ENCODE results near the gene UBE2G2.

The UBE2G2 gene

GRCh38 chr21:44779417-44780136 lies 22.0 kb downstream of the UBE2G2 start:
- Histone ChIP-seq H3K36me3 (ENCODE audit: control insufficient read depth in 1 of 2, insufficient read depth in 2 of 2, low read length in 2 of 2) (peaks cover 8 to 34% of the 10 kb centered on the region in 2 donors), H3K9me3 (ENCODE audit: control insufficient read depth in 1 of 2, low read length in 2 of 2) (no peaks in the 10 kb centered on the region), H3K4me1 (ENCODE audit: control insufficient read depth in 1 of 2, insufficient read depth in 2 of 2, low read length in 2 of 2) (peaks cover 0 to 9% of the 10 kb centered on the region in 2 donors), H3K4me3 (ENCODE audit: low read depth in 1 of 2, low read length in 2 of 2) (no peak overlapping the region), H3K27me3 (ENCODE audit: control insufficient read depth in 1 of 2, insufficient read depth in 2 of 2, low read length in 2 of 2) (no peaks in the 10 kb centered on the region), H3K27ac (ENCODE audit: low read depth, low read length) (no peak overlapping the region), H3K9ac (ENCODE audit: low read depth in 1 of 2, low read length in 2 of 2) (no peak overlapping the region)

GRCh38 chr21:44778983-44779382 lies 22.6 kb downstream of the UBE2G2 start:
- no peak overlapping the region for H3K9ac ChIP-seq (ENCODE audit: low read depth in 1 of 2, low read length in 2 of 2)
- H3K4me1 ChIP-seq (ENCODE audit: control insufficient read depth in 1 of 2, insufficient read depth in 2 of 2, low read length in 2 of 2): peaks cover 0 to 9% of the 10 kb centered on the region in 2 donors
- no peaks in the 10 kb centered on the region for H3K27me3 ChIP-seq (ENCODE audit: control insufficient read depth in 1 of 2, insufficient read depth in 2 of 2, low read length in 2 of 2)
- H3K27ac ChIP-seq (ENCODE audit: low read depth, low read length): no peak overlapping the region
- no peaks in the 10 kb centered on the region for H3K9me3 ChIP-seq (ENCODE audit: control insufficient read depth in 1 of 2, low read length in 2 of 2)
- no peak overlapping the region for H3K4me3 ChIP-seq (ENCODE audit: low read depth in 1 of 2, low read length in 2 of 2)
- peaks cover 8 to 35% of the 10 kb centered on the region in 2 donors for H3K36me3 ChIP-seq (ENCODE audit: control insufficient read depth in 1 of 2, insufficient read depth in 2 of 2, low read length in 2 of 2)

- H3K36me3 ChIP-seq (ENCODE audit: control insufficient read depth in 1 of 2, insufficient read depth in 2 of 2, low read length in 2 of 2): peaks cover 11 to 40% of the 10 kb centered on the region in 2 donors
- no peak overlapping the region for H3K4me3 ChIP-seq (ENCODE audit: low read depth in 1 of 2, low read length in 2 of 2)
- H3K9ac ChIP-seq (ENCODE audit: low read depth in 1 of 2, low read length in 2 of 2): no peak overlapping the region
- H3K27me3 ChIP-seq (ENCODE audit: control insufficient read depth in 1 of 2, insufficient read depth in 2 of 2, low read length in 2 of 2): no peaks in the 10 kb centered on the region
- peaks cover 0 to 9% of the 10 kb centered on the region in 2 donors for H3K4me1 ChIP-seq (ENCODE audit: control insufficient read depth in 1 of 2, insufficient read depth in 2 of 2, low read length in 2 of 2)
- H3K9me3 ChIP-seq (ENCODE audit: control insufficient read depth in 1 of 2, low read length in 2 of 2): no peaks in the 10 kb centered on the region
- no peak overlapping the region for H3K27ac ChIP-seq (ENCODE audit: low read depth, low read length)
Observed at GRCh38 chr21:44778499-44778911, 23.1 kb downstream of the UBE2G2 start.

- peaks cover 15 to 44% of the 10 kb centered on the region in 2 donors for H3K36me3 ChIP-seq (ENCODE audit: control insufficient read depth in 1 of 2, insufficient read depth in 2 of 2, low read length in 2 of 2)
- H3K27ac ChIP-seq (ENCODE audit: low read depth, low read length): no peak overlapping the region
- H3K27me3 ChIP-seq (ENCODE audit: control insufficient read depth in 1 of 2, insufficient read depth in 2 of 2, low read length in 2 of 2): no peaks in the 10 kb centered on the region
- no peak overlapping the region for H3K4me3 ChIP-seq (ENCODE audit: low read depth in 1 of 2, low read length in 2 of 2)
- no peak overlapping the region for H3K9ac ChIP-seq (ENCODE audit: low read depth in 1 of 2, low read length in 2 of 2)
- H3K9me3 ChIP-seq (ENCODE audit: control insufficient read depth in 1 of 2, low read length in 2 of 2): no peaks in the 10 kb centered on the region
- H3K4me1 ChIP-seq (ENCODE audit: control insufficient read depth in 1 of 2, insufficient read depth in 2 of 2, low read length in 2 of 2): peaks cover 0 to 9% of the 10 kb centered on the region in 2 donors
Observed at GRCh38 chr21:44778094-44778493, 23.5 kb downstream of the UBE2G2 start.

GRCh38 chr21:44774972-44775371 lies 26.6 kb downstream of the UBE2G2 start:
- Histone ChIP-seq H3K27me3 (ENCODE audit: control insufficient read depth in 1 of 2, insufficient read depth in 2 of 2, low read length in 2 of 2) (no peaks in the 10 kb centered on the region), H3K9me3 (ENCODE audit: control insufficient read depth in 1 of 2, low read length in 2 of 2) (no peaks in the 10 kb centered on the region), H3K9ac (ENCODE audit: low read depth in 1 of 2, low read length in 2 of 2) (no peak overlapping the region), H3K27ac (ENCODE audit: low read depth, low read length) (no peak overlapping the region), H3K36me3 (ENCODE audit: control insufficient read depth in 1 of 2, insufficient read depth in 2 of 2, low read length in 2 of 2) (peaks cover 25 to 62% of the 10 kb centered on the region in 2 donors), H3K4me1 (ENCODE audit: control insufficient read depth in 1 of 2, insufficient read depth in 2 of 2, low read length in 2 of 2) (peaks cover 0 to 9% of the 10 kb centered on the region in 2 donors), H3K4me3 (ENCODE audit: low read depth in 1 of 2, low read length in 2 of 2) (no peak overlapping the region)

GRCh38 chr21:44773291-44773932 lies 28.2 kb downstream of the UBE2G2 start:
- Histone ChIP-seq H3K9ac (ENCODE audit: low read depth in 1 of 2, low read length in 2 of 2) (no peak overlapping the region), H3K27ac (ENCODE audit: low read depth, low read length) (no peak overlapping the region), H3K4me3 (ENCODE audit: low read depth in 1 of 2, low read length in 2 of 2) (no peak overlapping the region), H3K27me3 (ENCODE audit: control insufficient read depth in 1 of 2, insufficient read depth in 2 of 2, low read length in 2 of 2) (no peaks in the 10 kb centered on the region), H3K4me1 (ENCODE audit: control insufficient read depth in 1 of 2, insufficient read depth in 2 of 2, low read length in 2 of 2) (no peaks in the 10 kb centered on the region), H3K36me3 (ENCODE audit: control insufficient read depth in 1 of 2, insufficient read depth in 2 of 2, low read length in 2 of 2) (peaks cover 25 to 70% of the 10 kb centered on the region in 2 donors), H3K9me3 (ENCODE audit: control insufficient read depth in 1 of 2, low read length in 2 of 2) (no peaks in the 10 kb centered on the region)

GRCh38 chr21:44771896-44772525 lies 29.6 kb downstream of the UBE2G2 start:
- Histone ChIP-seq H3K4me1 (ENCODE audit: control insufficient read depth in 1 of 2, insufficient read depth in 2 of 2, low read length in 2 of 2) (no peaks in the 10 kb centered on the region), H3K27me3 (ENCODE audit: control insufficient read depth in 1 of 2, insufficient read depth in 2 of 2, low read length in 2 of 2) (no peaks in the 10 kb centered on the region), H3K9ac (ENCODE audit: low read depth in 1 of 2, low read length in 2 of 2) (no peak overlapping the region), H3K27ac (ENCODE audit: low read depth, low read length) (no peak overlapping the region), H3K9me3 (ENCODE audit: control insufficient read depth in 1 of 2, low read length in 2 of 2) (no peaks in the 10 kb centered on the region), H3K4me3 (ENCODE audit: low read depth in 1 of 2, low read length in 2 of 2) (no peak overlapping the region), H3K36me3 (ENCODE audit: control insufficient read depth in 1 of 2, insufficient read depth in 2 of 2, low read length in 2 of 2) (peaks cover 23 to 67% of the 10 kb centered on the region in 2 donors)

- no peak overlapping the region for H3K9ac ChIP-seq (ENCODE audit: low read depth in 1 of 2, low read length in 2 of 2)
- no peak overlapping the region for H3K4me3 ChIP-seq (ENCODE audit: low read depth in 1 of 2, low read length in 2 of 2)
- peaks cover 0 to 8% of the 10 kb centered on the region in 2 donors for H3K4me1 ChIP-seq (ENCODE audit: control insufficient read depth in 1 of 2, insufficient read depth in 2 of 2, low read length in 2 of 2)
- no peaks in the 10 kb centered on the region for H3K9me3 ChIP-seq (ENCODE audit: control insufficient read depth in 1 of 2, low read length in 2 of 2)
- peaks cover 13 to 39% of the 10 kb centered on the region in 2 donors for H3K36me3 ChIP-seq (ENCODE audit: control insufficient read depth in 1 of 2, insufficient read depth in 2 of 2, low read length in 2 of 2)
- H3K27me3 ChIP-seq (ENCODE audit: control insufficient read depth in 1 of 2, insufficient read depth in 2 of 2, low read length in 2 of 2): no peaks in the 10 kb centered on the region
- H3K27ac ChIP-seq (ENCODE audit: low read depth, low read length): no peak overlapping the region
Observed at GRCh38 chr21:44767834-44768831, 33.5 kb downstream of the UBE2G2 start.

- Histone ChIP-seq H3K9me3 (ENCODE audit: control insufficient read depth in 1 of 2, low read length in 2 of 2) (no peaks in the 10 kb centered on the region), H3K36me3 (ENCODE audit: control insufficient read depth in 1 of 2, insufficient read depth in 2 of 2, low read length in 2 of 2) (peaks cover 7 to 27% of the 10 kb centered on the region in 2 donors), H3K4me3 (ENCODE audit: low read depth in 1 of 2, low read length in 2 of 2) (no peak overlapping the region), H3K4me1 (ENCODE audit: control insufficient read depth in 1 of 2, insufficient read depth in 2 of 2, low read length in 2 of 2) (peaks cover 0 to 8% of the 10 kb centered on the region in 2 donors), H3K27ac (ENCODE audit: low read depth, low read length) (no peak overlapping the region), H3K9ac (ENCODE audit: low read depth in 1 of 2, low read length in 2 of 2) (no peak overlapping the region), H3K27me3 (ENCODE audit: control insufficient read depth in 1 of 2, insufficient read depth in 2 of 2, low read length in 2 of 2) (no peaks in the 10 kb centered on the region)
Observed at GRCh38 chr21:44766818-44767354, 34.7 kb downstream of the UBE2G2 start.
